ENCODE data around the gene HMGB4. TPM values are rescaled to one million over a fixed set of nuclear protein-coding genes. Genes with fewer than 3 reads are reported as not detected.

HMGB4 gene
- total RNA-seq, 1 experiment from 2014 or later = not detected

GRCh38 chr1:33899746-33900145 is 35.9 kb downstream of the HMGB4 start:
- Histone ChIP-seq H3K36me3 (ENCODE audit: low read depth) (no peaks in the 10 kb centered on the region), H3K9me3 (ENCODE audit: insufficient read depth, low read depth) (no peaks in the 10 kb centered on the region), H3K27me3 (ENCODE audit: insufficient read depth, low read depth) (peaks cover 23% of the 10 kb centered on the region), H2AFZ (no peak overlapping the region), H3K4me2 (no peak overlapping the region), H3K79me2 (ENCODE audit: low read depth) (no peaks in the 10 kb centered on the region), H4K20me1 (ENCODE audit: insufficient read depth) (no peaks in the 10 kb centered on the region), H3K4me3 (no peak overlapping the region), H3F3A (ENCODE audit: insufficient read depth, low read depth) (no peaks in the 10 kb centered on the region), H3K27ac (no peak overlapping the region), H3K9me2 (ENCODE audit: insufficient read depth) (no peaks in the 10 kb centered on the region), H3K4me1 (replicated peaks; ENCODE audit: insufficient read depth) (no peaks in the 10 kb centered on the region)
- BruUV-seq (replicated peaks) = no TSS peak
- intact Hi-C loops (cut with micrococcal nuclease; ENCODE audit: unreplicated experiment) = no loop called here
- no peak for DNase-seq
- ChIA-PET CTCF (no interaction called here), POLR2A (ENCODE audit: unreplicated experiment) (no interaction called here)
- TF ChIP-seq EZH2 (IDR thresholded peaks at IDR 0.05; ENCODE audit: low read depth) (no peak), CTCF (conservative IDR thresholded peaks at IDR 0.05) (no peak)

DNA sequence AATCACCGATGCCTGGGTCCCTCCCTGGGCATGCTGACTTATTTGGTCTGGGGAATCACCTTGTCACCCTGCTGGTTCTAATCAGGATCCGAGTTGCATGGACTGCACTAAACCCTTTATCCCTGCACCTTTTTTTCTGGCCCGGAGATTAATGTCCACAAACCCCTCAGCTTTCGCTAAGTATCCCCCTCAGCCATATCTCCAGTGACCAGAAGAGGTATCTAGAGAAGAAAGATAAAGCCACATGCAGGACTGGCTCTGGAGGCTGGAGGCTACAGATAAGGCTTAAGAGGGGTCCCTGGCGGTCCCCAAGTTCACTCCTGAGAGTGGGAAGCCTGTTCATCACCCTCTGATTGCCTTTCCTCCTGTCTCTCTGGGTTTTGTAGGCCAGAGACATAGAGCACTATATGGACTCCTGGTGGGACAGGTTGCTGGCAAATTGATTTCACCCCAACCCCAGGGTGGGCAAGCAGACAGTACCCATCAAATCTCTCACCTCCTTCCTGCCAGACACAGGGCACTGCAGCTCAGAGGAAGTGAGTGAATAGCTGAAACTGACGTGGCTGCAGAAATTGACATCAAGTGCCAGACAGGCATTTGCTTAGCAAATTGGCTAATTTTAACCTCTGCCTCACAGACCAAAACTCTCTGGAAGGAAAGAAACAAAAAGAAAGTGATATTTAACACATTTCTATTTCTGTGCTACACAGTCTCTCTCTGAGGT is 38.8 kb downstream of the HMGB4 start:
- H3K36me3 ChIP-seq (ENCODE audit: low read depth) = no peaks in the 10 kb centered on the region
- H3K4me1 ChIP-seq (replicated peaks; ENCODE audit: insufficient read depth) = no peaks in the 10 kb centered on the region
- no peak overlapping the region for H3K27ac ChIP-seq
- ChIA-PET CTCF (no interaction called here), POLR2A (ENCODE audit: unreplicated experiment) (no interaction called here)
- peaks cover 23% of the 10 kb centered on the region for H3K27me3 ChIP-seq (ENCODE audit: insufficient read depth, low read depth)
- H3K9me3 ChIP-seq (ENCODE audit: insufficient read depth, low read depth) = no peaks in the 10 kb centered on the region
- TF ChIP-seq EZH2 (IDR thresholded peaks at IDR 0.05; ENCODE audit: low read depth) (no peak), CTCF (conservative IDR thresholded peaks at IDR 0.05) (no peak)
- no peak overlapping the region for H3K4me3 ChIP-seq
- no peak overlapping the region for H2AFZ ChIP-seq
- intact Hi-C loops (cut with micrococcal nuclease; ENCODE audit: unreplicated experiment) = no loop called here
- no peaks in the 10 kb centered on the region for H3F3A ChIP-seq (ENCODE audit: insufficient read depth, low read depth)
- no peaks in the 10 kb centered on the region for H3K9me2 ChIP-seq (ENCODE audit: insufficient read depth)
- H3K79me2 ChIP-seq (ENCODE audit: low read depth) = no peaks in the 10 kb centered on the region
- no peak for DNase-seq
- no peaks in the 10 kb centered on the region for H4K20me1 ChIP-seq (ENCODE audit: insufficient read depth)
- H3K4me2 ChIP-seq = no peak overlapping the region
- BruUV-seq (replicated peaks) = no TSS peak

DNA sequence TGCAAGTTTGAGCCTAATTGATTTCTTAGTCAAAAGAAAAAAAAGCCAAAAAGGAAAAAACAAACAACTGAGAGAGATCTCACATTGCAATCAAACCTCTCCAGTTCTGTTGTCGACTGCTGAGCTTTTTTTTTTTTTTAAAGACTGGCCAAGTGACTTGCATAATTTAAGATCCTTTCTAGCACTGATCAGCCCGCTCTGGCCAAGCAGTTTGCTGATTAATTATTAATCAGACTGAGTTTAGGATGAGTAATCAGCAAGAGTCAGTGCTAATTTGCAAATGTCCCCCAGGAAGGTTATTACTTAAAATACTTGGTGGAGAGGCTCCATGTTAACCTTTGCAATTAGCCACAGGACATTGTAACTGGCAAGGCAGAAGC is 39.3 kb downstream of the HMGB4 start:
- ChIA-PET CTCF (no interaction called here), POLR2A (ENCODE audit: unreplicated experiment) (no interaction called here)
- Histone ChIP-seq H3K27ac (no peak overlapping the region), H3K4me3 (no peak overlapping the region), H3K79me2 (ENCODE audit: low read depth) (no peaks in the 10 kb centered on the region), H3F3A (ENCODE audit: insufficient read depth, low read depth) (no peaks in the 10 kb centered on the region), H4K20me1 (ENCODE audit: insufficient read depth) (no peaks in the 10 kb centered on the region), H3K36me3 (ENCODE audit: low read depth) (no peaks in the 10 kb centered on the region), H3K4me1 (replicated peaks; ENCODE audit: insufficient read depth) (no peaks in the 10 kb centered on the region), H3K4me2 (no peak overlapping the region), H2AFZ (no peak overlapping the region), H3K9me3 (ENCODE audit: insufficient read depth, low read depth) (no peaks in the 10 kb centered on the region), H3K27me3 (ENCODE audit: insufficient read depth, low read depth) (peaks cover 19% of the 10 kb centered on the region), H3K9me2 (ENCODE audit: insufficient read depth) (no peaks in the 10 kb centered on the region)
- intact Hi-C loops (cut with micrococcal nuclease; ENCODE audit: unreplicated experiment) = no loop called here
- no TSS peak for BruUV-seq (replicated peaks)
- TF ChIP-seq EZH2 (IDR thresholded peaks at IDR 0.05; ENCODE audit: low read depth) = no peak
- TF ChIP-seq CTCF (conservative IDR thresholded peaks at IDR 0.05) = no peak
- no peak for DNase-seq
